Muscle of leg (tissue), 11 donors: ENCODE data around the gene RASSF7. TPM values are rescaled to one million over a fixed set of nuclear protein-coding genes. Genes with fewer than 3 reads are reported as not detected.

Experiments
- DNase-seq: peaks from one replicate; pipeline ENCODE4 v3.0.0; 2013
- H3K27ac ChIP-seq: one replicate; pipeline ENCODE4 v1.5.1; 2013; ENCODE audit warnings: mild to moderate bottlenecking, low read length, control low read depth
- H3K27me3 ChIP-seq: one replicate; pipeline ENCODE4 v1.6.1; 2013; ENCODE audit warnings: low read length; ENCODE audit not compliant: control insufficient read depth, insufficient read depth
- H3K36me3 ChIP-seq: one replicate; pipeline ENCODE4 v1.6.1; 2013; ENCODE audit warnings: low read length; ENCODE audit not compliant: control insufficient read depth, insufficient read depth
- H3K4me1 ChIP-seq: one replicate; pipeline ENCODE4 v1.6.1; 2013; ENCODE audit warnings: low read length; ENCODE audit not compliant: control insufficient read depth, insufficient read depth
- H3K4me3 ChIP-seq: one replicate; pipeline ENCODE4 v1.5.1; 2013; ENCODE audit warnings: low read length, control low read depth
- H3K9me3 ChIP-seq: replicated peaks from 2 replicates; pipeline ENCODE4 v1.6.1; 2013; ENCODE audit warnings: low read depth, low read length; ENCODE audit not compliant: control insufficient read depth
- WGBS: methylation state at CpG from one replicate; pipeline ENCODE4 v1.1.5; 2013; ENCODE audit warnings: missing lambda C conversion rate; ENCODE audit not compliant: insufficient coverage; 5-methylcytosine and 5-hydroxymethylcytosine counted together
- polyA plus RNA-seq, 8 donors: library from polyadenylated mRNA; unstranded; fragments of 120-200 nt; gene quantifications; one replicate each; pipeline versions ENCODE4 v1.2.1 to v1.2.3, GENCODE V29; 2013; ENCODE audit warnings: inconsistent platforms in 1 of 8, low replicate concordance in 1 of 8; ENCODE audit not compliant: insufficient read length in 8 of 8, insufficient read depth in 1 of 8
- total RNA-seq: library from RNA; stranded (reverse); fragments of 120-200 nt; gene quantifications from one replicate; pipeline ENCODE4 v1.2.4, GENCODE V29; 2013

RASSF7 gene
- total and polyA plus RNA-seq, 9 donors: 2.3 to 4.4 (median 2.6) TPM

GRCh38 chr11:587546-587945, 26.8 kb downstream of the RASSF7 start:
- no peak overlapping the region for H3K4me3 ChIP-seq
- no peak overlapping the region for H3K27ac ChIP-seq
- 87% methylated on average over 4 of the region's 8 CpGs for WGBS
- H3K36me3 ChIP-seq: peaks cover 81% of the 10 kb centered on the region
- DNase-seq: no peak
- H3K9me3 ChIP-seq: no peaks in the 10 kb centered on the region
- no peaks in the 10 kb centered on the region for H3K4me1 ChIP-seq
- H3K27me3 ChIP-seq: no peaks in the 10 kb centered on the region

- Histone ChIP-seq H3K27ac (no peak overlapping the region), H3K36me3 (peaks cover 83% of the 10 kb centered on the region), H3K9me3 (no peaks in the 10 kb centered on the region), H3K4me1 (no peaks in the 10 kb centered on the region), H3K27me3 (no peaks in the 10 kb centered on the region), H3K4me3 (no peak overlapping the region)
- DNase-seq: no peak
- 63% methylated on average over 4 of the region's 6 CpGs for WGBS
Observed at GRCh38 chr11:587978-588380, 27.2 kb downstream of the RASSF7 start.

- WGBS: 93% methylated on average over 26 of the region's 26 CpGs
Observed at GRCh38 chr11:589798-590197, 29.0 kb downstream of the RASSF7 start.

GRCh38 chr11:590997-591396, 30.2 kb downstream of the RASSF7 start:
- Histone ChIP-seq H3K4me1 (no peaks in the 10 kb centered on the region), H3K4me3 (no peak overlapping the region), H3K36me3 (peaks cover 87% of the 10 kb centered on the region), H3K27me3 (no peaks in the 10 kb centered on the region), H3K9me3 (no peaks in the 10 kb centered on the region), H3K27ac (no peak overlapping the region)
- 100% methylated on average over 1 of the region's 11 CpGs for WGBS
- DNase-seq: no peak

More at GRCh38 chr11:589798-590197, 29.0 kb downstream of the RASSF7 start:
- no peak for DNase-seq
- H3K9me3 ChIP-seq: no peaks in the 10 kb centered on the region
- H3K4me3 ChIP-seq: no peak overlapping the region
- no peaks in the 10 kb centered on the region for H3K4me1 ChIP-seq
- H3K27me3 ChIP-seq: no peaks in the 10 kb centered on the region
- no peak overlapping the region for H3K27ac ChIP-seq
- H3K36me3 ChIP-seq: peaks cover 83% of the 10 kb centered on the region

GRCh38 chr11:592501-592900, 31.7 kb downstream of the RASSF7 start:
- Histone ChIP-seq H3K27ac (no peak overlapping the region), H3K36me3 (peaks cover 86% of the 10 kb centered on the region), H3K4me3 (no peak overlapping the region), H3K27me3 (no peaks in the 10 kb centered on the region), H3K9me3 (no peaks in the 10 kb centered on the region), H3K4me1 (no peaks in the 10 kb centered on the region)
- 97% methylated on average over 21 of the region's 22 CpGs for WGBS
- DNase-seq: no peak

- no peaks in the 10 kb centered on the region for H3K27me3 ChIP-seq
- H3K4me1 ChIP-seq: no peaks in the 10 kb centered on the region
- WGBS: 100% methylated on average over 3 of the region's 10 CpGs
- H3K36me3 ChIP-seq: peaks cover 86% of the 10 kb centered on the region
- no peak overlapping the region for H3K27ac ChIP-seq
- no peaks in the 10 kb centered on the region for H3K9me3 ChIP-seq
- no peak for DNase-seq
- H3K4me3 ChIP-seq: no peak overlapping the region
Observed at GRCh38 chr11:592918-593317, 32.1 kb downstream of the RASSF7 start.

GRCh38 chr11:593347-593746, 32.6 kb downstream of the RASSF7 start:
- Histone ChIP-seq H3K27ac (no peak overlapping the region), H3K27me3 (no peaks in the 10 kb centered on the region)

GRCh38 chr11:595400-595799, 34.6 kb downstream of the RASSF7 start:
- Histone ChIP-seq H3K27me3 (no peaks in the 10 kb centered on the region), H3K36me3 (peaks cover 86% of the 10 kb centered on the region), H3K27ac (no peak overlapping the region), H3K9me3 (no peaks in the 10 kb centered on the region), H3K4me1 (no peaks in the 10 kb centered on the region), H3K4me3 (no peak overlapping the region)
- 92% methylated on average over 10 of the region's 10 CpGs for WGBS
- no peak for DNase-seq

More at GRCh38 chr11:593347-593746, 32.6 kb downstream of the RASSF7 start:
- H3K4me3 ChIP-seq: no peak overlapping the region
- H3K4me1 ChIP-seq: no peaks in the 10 kb centered on the region
- H3K36me3 ChIP-seq: peaks cover 86% of the 10 kb centered on the region
- 90% methylated on average over 21 of the region's 21 CpGs for WGBS
- no peak for DNase-seq
- no peaks in the 10 kb centered on the region for H3K9me3 ChIP-seq

GRCh38 chr11:596374-596773, 35.6 kb downstream of the RASSF7 start:
- Histone ChIP-seq H3K27me3 (no peaks in the 10 kb centered on the region), H3K9me3 (no peaks in the 10 kb centered on the region), H3K4me1 (no peaks in the 10 kb centered on the region), H3K4me3 (no peak overlapping the region), H3K36me3 (peaks cover 82% of the 10 kb centered on the region), H3K27ac (no peak overlapping the region)
- no peak for DNase-seq
- WGBS: 91% methylated on average over 7 of the region's 10 CpGs

GRCh38 chr11:597166-597725, 36.5 kb downstream of the RASSF7 start:
- DNase-seq: no peak
- Histone ChIP-seq H3K27me3 (no peaks in the 10 kb centered on the region), H3K27ac (no peak overlapping the region), H3K4me1 (no peaks in the 10 kb centered on the region), H3K9me3 (no peaks in the 10 kb centered on the region), H3K4me3 (no peak overlapping the region), H3K36me3 (peaks cover 84% of the 10 kb centered on the region)
- 86% methylated on average over 14 of the region's 29 CpGs for WGBS
